Right atrium auricular region (tissue), 2 donors: ENCODE data around the gene GLS. TPM values are rescaled to one million over a fixed set of nuclear protein-coding genes. Genes with fewer than 3 reads are reported as not detected.
"Not testable (repeated sequence)": the region's sequence is repeated elsewhere in the genome, so short reads cannot be mapped to it uniquely, and the experiment has no call there.

Source experiments
- DNase-seq: peaks from one replicate; pipeline ENCODE4 v3.0.0-alpha.2; 2019; ENCODE audit warnings: low spot score
- H3K27ac ChIP-seq, 2 donors: fragments of 200-600 bp; sonication (generic); 1 replicate in 1 of 2; 2 replicates in 1 of 2; pipeline ENCODE4 v1.5.1; 2016 to 2019
- H3K27me3 ChIP-seq, 2 donors: fragments of 200-600 bp; sonication (generic); one replicate each; pipeline versions ENCODE4 v1.5.1 to v1.6.0; 2017 to 2019
- H3K36me3 ChIP-seq: fragments of 200-600 bp; sonication (generic); one replicate; pipeline ENCODE4 v1.5.1; 2016
- H3K4me1 ChIP-seq, 2 donors: fragments of 200-600 bp; sonication (generic); one replicate each; pipeline versions ENCODE4 v1.5.1 to v1.6.0; 2017 to 2019
- H3K4me3 ChIP-seq, 2 donors: fragments of 200-600 bp; sonication (generic); 1 replicate in 1 of 2; 2 replicates in 1 of 2; pipeline ENCODE4 v1.5.1; 2017 to 2019; ENCODE audit warnings: mild to moderate bottlenecking in 1 of 2, moderate library complexity in 1 of 2
- H3K9me3 ChIP-seq, 2 donors: fragments of 200-600 bp; sonication (generic); one replicate each; pipeline ENCODE4 v1.5.1; 2019
- total RNA-seq, 2 donors: library from RNA; depleted of rRNA; stranded (reverse); fragments of >200 nt; gene quantifications; one replicate each; pipeline ENCODE4 v1.1.0, GENCODE V29; 2016
- TF ChIP-seq, protein P1 (sequence below), 2 donors: fragments of 200-600 bp; sonication (generic); IDR thresholded peaks; one replicate each; pipeline ENCODE4 v1.5.1; 2019; ENCODE audit warnings: antibody characterized with exemption in 2 of 2

Gene GLS
- total RNA-seq, 2 donors from 2014 or later = 53.7 to 77.2 TPM

DNA sequence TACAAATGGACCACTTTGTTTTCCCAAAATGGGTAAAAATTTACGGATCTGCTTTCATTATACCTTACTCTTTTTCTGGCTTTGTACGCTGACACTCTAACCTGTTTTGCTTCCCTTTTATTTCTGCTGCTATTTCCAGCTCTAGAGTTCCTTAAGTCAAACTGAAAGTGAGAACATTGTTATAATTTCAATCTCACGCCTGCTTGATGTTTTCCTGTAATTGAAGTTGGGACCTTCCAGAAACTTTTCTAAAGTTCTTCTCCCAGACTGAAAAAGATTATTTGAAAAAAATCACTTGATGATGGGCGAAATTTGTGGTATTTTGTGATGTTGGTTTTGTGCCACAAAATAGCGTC lies 1.8 kb downstream of the GLS start:
- no peak for DNase-seq
- Histone ChIP-seq H3K27me3 (no peaks in the 10 kb centered on the region), H3K4me3 (peak overlapping the region; percentile 74 to 85), H3K9me3 (no peaks in the 10 kb centered on the region), H3K36me3 (no peaks in the 10 kb centered on the region), H3K4me1 (peaks cover 0 to 47% of the 10 kb centered on the region in 2 donors), H3K27ac (peak overlapping the region; percentile 95 to 98)
- TF ChIP-seq, protein P1, sequence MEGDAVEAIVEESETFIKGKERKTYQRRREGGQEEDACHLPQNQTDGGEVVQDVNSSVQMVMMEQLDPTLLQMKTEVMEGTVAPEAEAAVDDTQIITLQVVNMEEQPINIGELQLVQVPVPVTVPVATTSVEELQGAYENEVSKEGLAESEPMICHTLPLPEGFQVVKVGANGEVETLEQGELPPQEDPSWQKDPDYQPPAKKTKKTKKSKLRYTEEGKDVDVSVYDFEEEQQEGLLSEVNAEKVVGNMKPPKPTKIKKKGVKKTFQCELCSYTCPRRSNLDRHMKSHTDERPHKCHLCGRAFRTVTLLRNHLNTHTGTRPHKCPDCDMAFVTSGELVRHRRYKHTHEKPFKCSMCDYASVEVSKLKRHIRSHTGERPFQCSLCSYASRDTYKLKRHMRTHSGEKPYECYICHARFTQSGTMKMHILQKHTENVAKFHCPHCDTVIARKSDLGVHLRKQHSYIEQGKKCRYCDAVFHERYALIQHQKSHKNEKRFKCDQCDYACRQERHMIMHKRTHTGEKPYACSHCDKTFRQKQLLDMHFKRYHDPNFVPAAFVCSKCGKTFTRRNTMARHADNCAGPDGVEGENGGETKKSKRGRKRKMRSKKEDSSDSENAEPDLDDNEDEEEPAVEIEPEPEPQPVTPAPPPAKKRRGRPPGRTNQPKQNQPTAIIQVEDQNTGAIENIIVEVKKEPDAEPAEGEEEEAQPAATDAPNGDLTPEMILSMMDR (IDR thresholded peaks at IDR 0.05) = no peak

DNA sequence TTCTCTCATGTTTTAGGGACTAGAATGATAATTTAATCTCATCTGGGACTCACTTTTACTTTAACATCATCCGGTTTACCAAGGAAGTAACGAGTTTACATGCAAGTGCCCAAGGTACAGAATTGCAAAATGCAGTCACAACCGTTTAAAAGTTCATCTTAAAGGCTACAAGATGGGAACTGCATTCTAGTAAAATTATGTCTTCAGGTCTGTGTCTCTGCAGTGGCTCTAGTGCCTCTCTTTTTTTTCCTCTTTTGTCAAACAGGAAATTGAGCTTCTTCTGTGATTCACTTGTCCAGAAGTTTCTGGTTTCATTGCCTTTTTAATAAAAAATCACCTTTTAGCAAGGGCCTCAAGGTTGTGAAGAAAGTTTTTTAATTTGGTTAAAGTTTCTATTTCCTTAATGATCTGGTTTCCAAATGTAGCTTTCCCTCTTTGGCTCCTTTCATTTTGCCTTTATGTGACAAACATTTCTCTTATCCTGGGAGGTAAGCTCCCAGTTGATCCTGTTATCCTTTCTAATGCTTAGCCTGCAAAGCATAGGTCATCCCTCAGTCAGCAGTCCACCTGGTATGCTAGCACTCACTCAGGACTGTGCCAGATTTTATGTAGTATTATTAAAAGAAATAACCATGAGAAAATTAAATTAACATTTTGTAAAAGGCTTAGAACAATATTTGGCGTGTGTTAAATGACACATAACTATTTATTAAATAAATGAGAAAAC lies 2.4 kb downstream of the GLS start:
- DNase-seq = no peak
- peak overlapping the region; percentile 95 to 98 for H3K27ac ChIP-seq
- H3K9me3 ChIP-seq = no peaks in the 10 kb centered on the region
- peak overlapping the region; percentile 74 to 85 for H3K4me3 ChIP-seq
- H3K4me1 ChIP-seq = peaks cover 0 to 53% of the 10 kb centered on the region in 2 donors
- H3K27me3 ChIP-seq = no peaks in the 10 kb centered on the region
- TF ChIP-seq, protein P1 (IDR thresholded peaks at IDR 0.05) = no peak
- no peaks in the 10 kb centered on the region for H3K36me3 ChIP-seq

DNA sequence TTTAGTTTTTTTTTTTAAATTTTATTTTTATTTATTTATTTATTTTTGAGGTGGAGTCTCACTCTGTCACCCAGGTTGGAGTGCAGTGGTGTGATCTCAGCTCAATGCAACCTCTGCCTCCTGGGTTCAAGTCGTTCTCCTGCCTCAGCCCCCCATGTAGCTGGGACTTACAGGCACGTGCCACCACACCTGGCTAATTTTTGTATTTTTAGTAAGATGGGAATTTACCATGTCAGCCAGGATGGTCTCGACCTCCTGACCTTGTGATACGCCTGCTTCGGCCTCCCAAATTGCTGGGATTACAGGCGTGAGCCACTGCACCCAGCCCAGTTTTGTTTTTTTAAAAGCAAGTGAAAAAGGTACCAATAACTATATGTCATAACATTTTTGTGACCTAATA lies 5.2 kb downstream of the GLS start:
- H3K9me3 ChIP-seq, H3K36me3 ChIP-seq, H3K27ac ChIP-seq, H3K4me3 ChIP-seq, H3K27me3 ChIP-seq, DNase-seq: not testable (repeated sequence)
- H3K4me1 ChIP-seq = peaks cover 0 to 66% of the 10 kb centered on the region in 2 donors

DNA sequence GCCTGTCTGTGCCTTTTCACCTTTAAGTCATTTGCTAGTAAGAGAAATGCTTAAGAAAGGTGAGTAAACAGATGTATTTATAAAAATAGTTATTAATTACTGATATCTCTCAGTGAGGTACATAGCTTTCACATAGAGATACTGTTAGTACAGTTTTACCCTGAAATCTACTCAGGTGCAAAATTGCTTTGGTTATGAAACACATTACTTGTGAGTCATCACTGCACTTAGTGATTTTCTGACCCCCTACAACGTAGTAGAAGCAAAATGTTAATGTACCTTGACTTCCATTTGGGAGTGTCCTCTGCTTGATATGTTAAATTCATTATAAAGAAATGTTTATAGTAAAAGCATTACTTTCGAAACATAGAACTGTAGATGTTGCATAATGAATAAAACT lies 6.5 kb downstream of the GLS start:
- TF ChIP-seq, protein P1 (IDR thresholded peaks at IDR 0.05) = no peak
- no peaks in the 10 kb centered on the region for H3K9me3 ChIP-seq
- peak overlapping the region in 1 of 2 donors; percentile 26 for H3K27ac ChIP-seq
- DNase-seq = no peak
- H3K4me3 ChIP-seq = no peak overlapping the region
- peaks cover 0 to 77% of the 10 kb centered on the region in 2 donors for H3K4me1 ChIP-seq
- no peaks in the 10 kb centered on the region for H3K27me3 ChIP-seq
- H3K36me3 ChIP-seq = no peaks in the 10 kb centered on the region

DNA sequence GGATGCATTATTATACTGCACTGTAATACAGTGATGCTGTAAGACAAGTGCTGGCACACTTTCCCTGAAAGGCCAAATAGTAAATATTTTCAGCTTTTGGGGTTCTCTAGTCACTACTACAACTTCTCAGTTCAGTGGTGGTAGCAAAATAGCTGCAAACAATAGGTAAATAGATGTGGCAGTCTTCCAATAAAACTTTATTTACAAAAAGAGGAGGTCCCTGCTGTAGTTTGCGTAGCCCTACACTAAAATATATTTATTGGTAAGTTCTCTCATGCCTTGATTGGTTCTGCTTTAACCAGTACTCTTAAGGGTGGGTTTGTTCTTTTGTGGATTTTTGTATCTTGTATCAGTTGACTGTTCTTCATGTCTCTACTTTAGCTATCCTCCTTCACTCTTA lies 7.8 kb downstream of the GLS start:
- Histone ChIP-seq H3K4me3 (no peak overlapping the region), H3K4me1 (peaks cover 0 to 80% of the 10 kb centered on the region in 2 donors), H3K27me3 (no peaks in the 10 kb centered on the region), H3K9me3 (no peaks in the 10 kb centered on the region), H3K27ac (peak overlapping the region in 1 of 2 donors; percentile 15), H3K36me3 (no peaks in the 10 kb centered on the region)
- TF ChIP-seq, protein P1 (IDR thresholded peaks at IDR 0.05) = no peak
- DNase-seq = no peak

DNA sequence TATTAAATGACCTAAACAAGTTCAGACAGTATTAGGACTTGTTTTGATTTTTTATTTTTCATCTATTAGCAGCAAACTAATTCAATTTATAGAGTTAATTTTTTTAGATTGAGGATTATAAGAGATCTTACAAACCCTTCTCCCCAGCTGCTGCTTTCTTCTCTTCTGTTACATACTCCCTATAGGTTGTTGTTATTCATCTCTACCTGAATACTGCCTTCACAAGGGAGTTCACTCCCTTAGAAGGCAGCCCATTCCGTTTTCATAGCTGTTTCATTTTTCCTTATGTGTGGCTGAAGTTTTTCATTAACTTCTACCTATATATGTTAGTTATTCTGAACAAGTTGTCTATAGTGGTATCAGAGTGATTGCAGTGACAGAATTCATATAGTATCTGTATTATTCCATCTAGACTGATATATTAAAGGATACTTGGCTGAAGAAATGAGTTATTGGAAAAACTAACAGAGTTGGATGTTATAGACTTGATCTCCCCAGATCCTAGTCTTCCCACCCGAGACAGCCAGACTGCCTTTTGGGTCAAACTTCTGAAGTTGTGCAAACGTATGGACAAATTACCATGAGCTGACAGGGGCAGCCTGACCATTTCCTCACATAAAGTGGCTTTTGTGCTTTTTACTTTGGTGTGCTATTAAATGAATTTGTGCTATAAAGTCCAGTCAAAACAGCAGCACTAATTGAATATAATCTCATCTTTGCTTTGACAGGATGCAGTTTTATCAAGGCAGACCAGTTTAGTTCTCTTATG lies 8.7 kb downstream of the GLS start:
- no peak overlapping the region for H3K4me3 ChIP-seq

More for the DNA sequence above, 8.7 kb downstream of the GLS start:
- H3K27me3 ChIP-seq = no peaks in the 10 kb centered on the region
- peak overlapping the region in 1 of 2 donors; percentile 15 for H3K27ac ChIP-seq
- no peak for DNase-seq
- peaks cover 0 to 74% of the 10 kb centered on the region in 2 donors for H3K4me1 ChIP-seq
- no peaks in the 10 kb centered on the region for H3K36me3 ChIP-seq
- H3K9me3 ChIP-seq = no peaks in the 10 kb centered on the region
- TF ChIP-seq, protein P1 (IDR thresholded peaks at IDR 0.05) = no peak
